HepG2 (cell line): ENCODE data around the gene NAA38. TPM values are rescaled to one million over a fixed set of nuclear protein-coding genes. Genes with fewer than 3 reads are reported as not detected.
A peak's percentile ranks its signal among the peaks of the same experiment; 100 is the strongest.

Source experiments
- CBX1 ChIP-seq: IDR thresholded peaks from one replicate; pipeline ENCODE4 v1.6.1; 2016; ENCODE audit warnings: antibody characterized with exemption, low read depth
- FOXA3 ChIP-seq: IDR thresholded peaks from 2 replicates; pipeline ENCODE4 v1.6.1; 2016; ENCODE audit warnings: missing genetic modification reagents, missing compliant biosample characterization
- KLF11 ChIP-seq: IDR thresholded peaks from 2 replicates; pipeline ENCODE4 v1.6.1; 2016; ENCODE audit warnings: missing compliant biosample characterization
- NFIB ChIP-seq: sonication (generic); formaldehyde crosslinking; IDR thresholded peaks from 2 replicates; pipeline ENCODE4 v1.9.0; 2021; ENCODE audit warnings: missing genetic modification reagents, mild to moderate bottlenecking, borderline replicate concordance
- NR2F6 ChIP-seq, 2 experiments: IDR thresholded peaks; 2 replicates each; pipeline ENCODE4 v1.6.1; 2016; ENCODE audit warnings: antibody characterized with exemption in 1 of 2, mild to moderate bottlenecking in 1 of 2
- RFX5 ChIP-seq: IDR thresholded peaks from 2 replicates; pipeline ENCODE4 v1.6.1; 2011; ENCODE audit warnings: low read depth, low read length, improper control_type of control experiment
- RXRA ChIP-seq: sonication (generic); formaldehyde crosslinking; IDR thresholded peaks from 2 replicates; pipeline ENCODE4 v1.5.1; 2020; ENCODE audit warnings: missing genetic modification reagents
- SMAD3 ChIP-seq: sonication (generic); formaldehyde crosslinking; IDR thresholded peaks from 2 replicates; pipeline ENCODE4 v1.4.0; 2020; ENCODE audit warnings: missing genetic modification reagents
- ZBTB33 ChIP-seq: sonication (generic); formaldehyde crosslinking; IDR thresholded peaks from 2 replicates; pipeline ENCODE4 v1.4.0; 2020; ENCODE audit warnings: missing genetic modification reagents
- ZHX1 ChIP-seq: sonication (generic); formaldehyde crosslinking; IDR thresholded peaks from 2 replicates; pipeline ENCODE4 v1.8.1; 2022; ENCODE audit warnings: low read depth, mild to moderate bottlenecking, missing genetic modification reagents
- ZNF235 ChIP-seq: sonication (generic); formaldehyde crosslinking; IDR thresholded peaks from 2 replicates; pipeline ENCODE4 v1.8.1; 2023; ENCODE audit warnings: mild to moderate bottlenecking, missing genetic modification reagents, borderline replicate concordance
- ZNF280D ChIP-seq: sonication (generic); formaldehyde crosslinking; IDR thresholded peaks from 2 replicates; pipeline ENCODE4 v1.5.1; 2020; ENCODE audit warnings: mild to moderate bottlenecking, missing genetic modification reagents
- ZNF33B ChIP-seq: sonication (generic); formaldehyde crosslinking; IDR thresholded peaks from 2 replicates; pipeline ENCODE4 v1.5.1; 2020; ENCODE audit warnings: mild to moderate bottlenecking, missing genetic modification reagents
- ZNF629 ChIP-seq: sonication (generic); formaldehyde crosslinking; conservative IDR thresholded peaks from 2 replicates; pipeline ENCODE4 v1.5.0; 2020; ENCODE audit warnings: missing genetic modification reagents
- ZNF670 ChIP-seq: sonication (generic); formaldehyde crosslinking; IDR thresholded peaks from 2 replicates; pipeline ENCODE4 v1.8.0; 2022; ENCODE audit warnings: mild to moderate bottlenecking, missing genetic modification reagents, borderline replicate concordance
- ZNF781 ChIP-seq: sonication (generic); formaldehyde crosslinking; IDR thresholded peaks from 2 replicates; pipeline ENCODE4 v1.5.1; 2020; ENCODE audit warnings: borderline replicate concordance, mild to moderate bottlenecking, missing genetic modification reagents; ENCODE audit errors: not compliant biosample characterization
- ZNF790 ChIP-seq: sonication (generic); formaldehyde crosslinking; IDR thresholded peaks from 2 replicates; pipeline ENCODE4 v1.8.0; 2022; ENCODE audit warnings: missing genetic modification reagents, mild to moderate bottlenecking, borderline replicate concordance
- ZNF841 ChIP-seq: sonication (generic); formaldehyde crosslinking; IDR thresholded peaks from 2 replicates; pipeline ENCODE4 v1.8.1; 2023; ENCODE audit warnings: missing genetic modification reagents, borderline replicate concordance
- ZNF879 ChIP-seq: sonication (generic); formaldehyde crosslinking; IDR thresholded peaks from 2 replicates; pipeline ENCODE4 v1.8.1; 2023; ENCODE audit warnings: missing genetic modification reagents
- ZSCAN12 ChIP-seq: sonication (generic); formaldehyde crosslinking; IDR thresholded peaks from 2 replicates; pipeline ENCODE4 v1.9.0; 2021; ENCODE audit warnings: mild to moderate bottlenecking, missing genetic modification reagents
- ZSCAN21 ChIP-seq: sonication (generic); formaldehyde crosslinking; IDR thresholded peaks from 2 replicates; pipeline ENCODE4 v1.8.0; 2022; ENCODE audit warnings: mild to moderate bottlenecking, missing genetic modification reagents, moderate library complexity, borderline replicate concordance
- polyA plus RNA-seq, 8 experiments: library from polyadenylated mRNA; depleted of rRNA in 3 of 8; stranded (reverse) in 7 of 8; unstranded in 1 of 8; fragments of >200 nt; fragmentation: Illumina TruSeq in 4 of 8; extraction: Trizol in 4 of 8; gene quantifications; 2 replicates each; pipeline versions ENCODE4 v1.2.1 to v1.2.3, GENCODE V29; 2011 to 2016; ENCODE audit warnings: low read depth in 4 of 8, missing spikeins in 1 of 8, mixed read lengths in 1 of 8; ENCODE audit not compliant: insufficient read depth in 1 of 8
- total RNA-seq, 5 experiments: library from RNA; depleted of rRNA; stranded (reverse); fragments of >200 nt; fragmentation: Illumina TruSeq; extraction: Trizol; gene quantifications; 2 replicates each; pipeline ENCODE4 v1.2.3, GENCODE V29; 2016; ENCODE audit warnings: low read depth in 1 of 5

Gene NAA38
- total and polyA plus RNA-seq, 2 of the 13 experiments (the other 11 are each of a cell fraction or from before 2014, with no cell fraction given), result 46.9 to 91.6 TPM

- TF ChIP-seq ZHX1 (CRISPR knock-in tag) (peak; percentile 93; the same call in 1 of the 2 replicates), ZNF781 (CRISPR knock-in tag) (no peak), RXRA (CRISPR knock-in tag) (peak; percentile 40), ZNF790 (CRISPR knock-in tag) (no peak), ZNF879 (CRISPR knock-in tag) (no peak), RFX5 (no peak), ZNF629 (no peak), ZNF670 (no peak), NR2F6 (IDR thresholded peaks at IDR 0.05) (no peak), NR2F6 (CRISPR knock-in tag; IDR thresholded peaks at IDR 0.05) (no peak), ZSCAN21 (CRISPR knock-in tag) (no peak), CBX1 (no peak), ZSCAN12 (CRISPR knock-in tag) (no peak), FOXA3 (CRISPR knock-in tag) (peak; percentile 71), ZNF33B (CRISPR knock-in tag) (no peak), SMAD3 (no peak), ZNF841 (CRISPR knock-in tag) (no peak), ZNF235 (no peak), KLF11 (CRISPR knock-in tag) (no peak), NFIB (CRISPR knock-in tag) (no peak), ZNF280D (CRISPR knock-in tag) (no peak), ZBTB33 (CRISPR knock-in tag) (peak; percentile 98)
These were observed 5.7 kb downstream of the NAA38 start (continued) for GRCh38 chr17:7851438-7852261.
